HepG2 (cell line): ENCODE measurements around the gene SEC61A1. TPM values are rescaled to one million over a fixed set of nuclear protein-coding genes. Genes with fewer than 3 reads are reported as not detected.

Experiments
- ATAC-seq: fragments of 200-7000 bp; cut with Tn5 transposase; 3 replicates; pipeline ENCODE4 v1.9.1; 2020; ENCODE audit warnings: mild to moderate bottlenecking, moderate library complexity
- BruUV-seq: library from RNA; stranded (reverse); fragments of 400-500 nt; replicated peaks from 2 replicates; lab custom pipeline; 2021; lab: Mats Ljungman, UMichigan
- CTCF ChIA-PET: fragments of 300-600 bp; formaldehyde crosslinking; extraction: SDS; loops from one replicate; lab custom pipeline; 2021; ENCODE audit warnings: low total read pairs, inconsistent platforms, low intra/inter-chr PET ratio; lab: Yijun Ruan, JAX
- POLR2A ChIA-PET: fragments of 350-600 bp; sonication (Branson Sonifier 250); formaldehyde crosslinking; loops from one replicate; lab custom pipeline; 2020; ENCODE audit warnings: antibody characterized with exemption, inconsistent platforms; lab: Yijun Ruan, JAX
- DNase-seq: peaks from one replicate; pipeline ENCODE4 v3.0.0-alpha.2; 2015; ENCODE audit warnings: low spot score
- FAIRE-seq: peaks from 3 replicates; lab custom pipeline; 2011; peaks lifted over from hg19 to GRCh38; lab: Jason Lieb, UNC
- H2AFZ ChIP-seq: one replicate; pipeline ENCODE4 v1.6.1; 2011; ENCODE audit warnings: low read length, inconsistent platforms
- H3K27ac ChIP-seq: fragments of 300-600 bp; 3 replicates; pipeline ENCODE4 v1.8.0; 2011; ENCODE audit warnings: mixed run types, mild to moderate bottlenecking, mixed read lengths, low read length, inconsistent platforms; ENCODE audit not compliant: insufficient read depth; ENCODE audit errors: extremely low read length
- H3K27me3 ChIP-seq, 2 experiments: fragments of 200-600 bp in 1 of 2; 2 replicates in 1 of 2; 3 replicates in 1 of 2; pipeline versions ENCODE4 v1.6.0 to v1.8.0; 2011; ENCODE audit warnings: low read length in 2 of 2, mild to moderate bottlenecking in 2 of 2, moderate library complexity in 2 of 2, inconsistent platforms in 1 of 2; ENCODE audit not compliant: insufficient read depth in 2 of 2, control insufficient read depth in 1 of 2
- H3K36me3 ChIP-seq, 2 experiments: fragments of 200-600 bp in 1 of 2; replicated peaks in 1 of 2; 2 replicates in 1 of 2; 3 replicates in 1 of 2; pipeline versions ENCODE4 v1.5.1 to v1.8.0; 2011; ENCODE audit warnings: low read length in 2 of 2, inconsistent platforms in 1 of 2; ENCODE audit not compliant: insufficient read depth in 2 of 2, control insufficient read depth in 1 of 2
- H3K4me1 ChIP-seq: 2 replicates; pipeline ENCODE4 v1.5.1; 2012; ENCODE audit warnings: low read length, inconsistent platforms; ENCODE audit not compliant: insufficient read depth
- H3K4me2 ChIP-seq: 2 replicates; pipeline ENCODE4 v1.6.0; 2011; ENCODE audit warnings: low read depth, low read length, inconsistent platforms
- H3K4me3 ChIP-seq, 3 experiments: fragments of 200-600 bp in 1 of 3; sonication (generic), shearing (Covaris generic) in 1 of 3; replicated peaks in 1 of 3; 2 replicates each; pipeline ENCODE4 v1.5.1; 2011 to 2016; ENCODE audit warnings: low read length in 3 of 3, inconsistent platforms in 2 of 3, low read depth in 2 of 3, mild to moderate bottlenecking in 2 of 3, control low read depth in 1 of 3, mixed read lengths in 1 of 3; ENCODE audit not compliant: insufficient read depth in 1 of 3
- H3K79me2 ChIP-seq: one replicate; pipeline ENCODE4 v1.6.1; 2011; ENCODE audit warnings: low read length, inconsistent platforms; ENCODE audit not compliant: insufficient read depth
- H3K9ac ChIP-seq: 2 replicates; pipeline ENCODE4 v1.6.0; 2011; ENCODE audit warnings: mild to moderate bottlenecking, low read depth, low read length, inconsistent platforms; ENCODE audit not compliant: insufficient read depth
- H3K9me3 ChIP-seq: 2 replicates; pipeline ENCODE4 v1.5.1; 2012; ENCODE audit warnings: mild to moderate bottlenecking, low read length
- H4K20me1 ChIP-seq: 2 replicates; pipeline ENCODE4 v1.6.0; 2011; ENCODE audit warnings: inconsistent platforms, mild to moderate bottlenecking, low read length, moderate library complexity; ENCODE audit not compliant: insufficient read depth
- AGO1 ChIP-seq: fragments of 200-400 bp; formaldehyde crosslinking; IDR thresholded peaks from 2 replicates; pipeline ENCODE4 v1.6.1; 2017; ENCODE audit warnings: mild to moderate bottlenecking, low read depth, low read length, moderate library complexity; ENCODE audit not compliant: poor library complexity, severe bottlenecking
- ARID3A ChIP-seq: IDR thresholded peaks from 2 replicates; pipeline ENCODE4 v1.6.1; 2012; ENCODE audit warnings: low read depth, low read length, improper control_type of control experiment
- ARID5B ChIP-seq: IDR thresholded peaks from 2 replicates; pipeline ENCODE4 v1.4.0; 2020; ENCODE audit warnings: mild to moderate bottlenecking, missing genetic modification reagents
- CBX2 ChIP-seq, 2 experiments: fragments of 200-600 bp in 1 of 2; sonication (generic); formaldehyde crosslinking in 1 of 2; IDR thresholded peaks; 2 replicates each; pipeline versions ENCODE4 v1.7.0 to v1.8.1; 2018 to 2022; ENCODE audit warnings: low read depth in 2 of 2, low read length in 1 of 2, mild to moderate bottlenecking in 1 of 2, missing genetic modification reagents in 1 of 2
- ERF ChIP-seq: IDR thresholded peaks from 2 replicates; pipeline ENCODE4 v1.6.1; 2018; ENCODE audit warnings: missing biosample characterization, missing genetic modification reagents
- HINFP ChIP-seq: sonication (generic); formaldehyde crosslinking; IDR thresholded peaks from 2 replicates; pipeline ENCODE4 v1.4.0; 2020; ENCODE audit warnings: low read depth, mild to moderate bottlenecking, missing genetic modification reagents
- KAT2B ChIP-seq: fragments of 150-350 bp; IDR thresholded peaks from 2 replicates; pipeline ENCODE4 v1.6.1; 2014; ENCODE audit warnings: low read depth, low read length, borderline replicate concordance
- NFE2L2 ChIP-seq: fragments of 150-350 bp; IDR thresholded peaks from 2 replicates; pipeline ENCODE4 v1.6.1; 2014; ENCODE audit warnings: low read length
- POLR2AphosphoS5 ChIP-seq: IDR thresholded peaks from 2 replicates; pipeline ENCODE4 v1.6.1; 2012; ENCODE audit warnings: low read depth, low read length
- RAD21 ChIP-seq: fragments of 450-650 bp; formaldehyde crosslinking; IDR thresholded peaks from 2 replicates; pipeline ENCODE4 v1.5.0; 2020; ENCODE audit warnings: mild to moderate bottlenecking
- ZBTB20 ChIP-seq: sonication (generic); formaldehyde crosslinking; IDR thresholded peaks from 2 replicates; pipeline ENCODE4 v1.8.1; 2023; ENCODE audit warnings: missing genetic modification reagents, low read depth, mild to moderate bottlenecking, borderline replicate concordance
- ZBTB8A ChIP-seq: sonication (generic); formaldehyde crosslinking; IDR thresholded peaks from 2 replicates; pipeline ENCODE4 v1.4.0; 2020; ENCODE audit warnings: mild to moderate bottlenecking, low read depth, missing genetic modification reagents, borderline replicate concordance
- ZFX ChIP-seq: sonication (generic); formaldehyde crosslinking; IDR thresholded peaks from 2 replicates; pipeline ENCODE4 v1.4.0; 2020; ENCODE audit warnings: mild to moderate bottlenecking, low read depth, missing genetic modification reagents, moderate library complexity
- ZNF253 ChIP-seq: sonication (generic); formaldehyde crosslinking; IDR thresholded peaks from 2 replicates; pipeline ENCODE4 v1.8.0; 2022; ENCODE audit warnings: mild to moderate bottlenecking, missing genetic modification reagents, borderline replicate concordance
- ZNF431 ChIP-seq: sonication (generic); formaldehyde crosslinking; IDR thresholded peaks from 2 replicates; pipeline ENCODE4 v1.9.0; 2022; ENCODE audit warnings: missing genetic modification reagents, low read depth, mild to moderate bottlenecking, borderline replicate concordance
- ZNF83 ChIP-seq: sonication (generic); formaldehyde crosslinking; IDR thresholded peaks from 2 replicates; pipeline ENCODE4 v1.4.0; 2020; ENCODE audit warnings: missing genetic modification reagents, mild to moderate bottlenecking, borderline replicate concordance
- ZNF879 ChIP-seq: sonication (generic); formaldehyde crosslinking; IDR thresholded peaks from 2 replicates; pipeline ENCODE4 v1.8.1; 2023; ENCODE audit warnings: missing genetic modification reagents
- WGBS: methylation state at CpG from one replicate; pipeline ENCODE4 v1.1.6; 2017; ENCODE audit warnings: low lambda C conversion rate; 5-methylcytosine and 5-hydroxymethylcytosine counted together
- in situ Hi-C: cut with HindIII; loops from 2 replicates; pipeline ENCODE4 v1.10.0; 2017; ENCODE audit warnings: low pct_unique_long_range_greater_than_20kb; ENCODE audit not compliant: extremely low pct_ligation_motif_present
- intact Hi-C: fragments of 100-400 bp; cut with micrococcal nuclease; formaldehyde crosslinking; loops from one replicate; pipeline ENCODE4 v1.10.0; 2022; ENCODE audit not compliant: unreplicated experiment
- polyA plus RNA-seq, 8 experiments: library from polyadenylated mRNA; depleted of rRNA in 3 of 8; stranded (reverse) in 7 of 8; unstranded in 1 of 8; fragments of >200 nt; fragmentation: Illumina TruSeq in 4 of 8; extraction: Trizol in 4 of 8; gene quantifications; 2 replicates each; pipeline versions ENCODE4 v1.2.1 to v1.2.3, GENCODE V29; 2011 to 2016; ENCODE audit warnings: low read depth in 4 of 8, missing spikeins in 1 of 8, mixed read lengths in 1 of 8; ENCODE audit not compliant: insufficient read depth in 1 of 8
- total RNA-seq, 5 experiments: library from RNA; depleted of rRNA; stranded (reverse); fragments of >200 nt; fragmentation: Illumina TruSeq; extraction: Trizol; gene quantifications; 2 replicates each; pipeline ENCODE4 v1.2.3, GENCODE V29; 2016; ENCODE audit warnings: low read depth in 1 of 5

The SEC61A1 gene
- total and polyA plus RNA-seq, 2 of the 13 experiments (the other 11 are each of a cell fraction or from before 2014, with no cell fraction given), result 170 to 203 TPM

- Histone ChIP-seq H3K27ac (no peak overlapping the region), H4K20me1 (no peaks in the 10 kb centered on the region), H3K4me1 (peaks cover 59% of the 10 kb centered on the region), H3K4me2 (no peak overlapping the region), H3K79me2 (no peaks in the 10 kb centered on the region), H3K27me3 (no peaks in the 10 kb centered on the region), H3K9me3 (no peaks in the 10 kb centered on the region), H3K9ac (no peak overlapping the region), H3K4me3 (no peak overlapping the region), H3K36me3 (peaks cover 27 to 60% of the 10 kb centered on the region in 2 experiments), H2AFZ (no peak overlapping the region)
- BruUV-seq, result no TSS peak
- DNase-seq, result peak; percentile 68
- ChIA-PET POLR2A (interaction anchor here (1.0 to 1.9 kb wide), 4 partner anchors 28 to 72 kb away, joined by 4 to 12 read pairs (median 6); partner anchors contain the start of gene RUVBL1), CTCF (interaction anchor here (1.8 to 3.3 kb wide), 2 partner anchors 38 to 402 kb away, joined by 4 to 24 read pairs; no protein-coding TSS in a partner anchor)
- 85% methylated on average over 6 of the region's 6 CpGs for WGBS
- ATAC-seq, result peak; percentile 96
- in situ Hi-C loops (no loop called here), intact Hi-C loops (loop anchor here (1.0 kb wide), 1 partner anchor 38 kb away; no protein-coding TSS in a partner anchor)
- FAIRE-seq, result peak; percentile 50
- TF ChIP-seq ZNF431 (CRISPR knock-in tag) (0 out of 2 replicates have a peak, but pooled peaks have one; percentile 20), ARID3A (no peak), ZBTB8A (no peak), ZBTB20 (CRISPR knock-in tag) (0 out of 2 replicates have a peak, but pooled peaks have one; percentile 12), ZNF879 (no peak), KAT2B (no peak), CBX2 (IDR thresholded peaks at IDR 0.05; ENCODE audit: low read depth, low read length) (no peak), CBX2 (CRISPR knock-in tag; IDR thresholded peaks at IDR 0.05; ENCODE audit: low read depth) (no peak), ARID5B (no peak), ZNF253 (CRISPR knock-in tag) (no peak), AGO1 (no peak), HINFP (CRISPR knock-in tag) (no peak), ZNF83 (CRISPR knock-in tag) (no peak), POLR2AphosphoS5 (no peak), RAD21 (peak; percentile 94), ERF (CRISPR knock-in tag) (0 out of 2 replicates have a peak, but pooled peaks have one; percentile 38), NFE2L2 (no peak), ZFX (CRISPR knock-in tag) (peak; percentile 71)
Observed at GRCh38 chr3:128095222-128095703, 43.0 kb downstream of the SEC61A1 start.
